HG03354 (cell line): ENCODE measurements around the gene SLC34A1.
A peak's percentile ranks its signal among the peaks of the same experiment; 100 is the strongest.

Experiments used
- ATAC-seq: cut with Tn5 transposase; IDR thresholded peaks from one replicate; pipeline ENCODE4 v1.9.1; 2021; ENCODE audit warnings: mild to moderate bottlenecking; ENCODE audit not compliant: unreplicated experiment, poor library complexity, severe bottlenecking

The SLC34A1 gene

GRCh38 chr5:177426566-177427210, 42.5 kb downstream of the SLC34A1 start, which contains the start of gene GRK6:
Gene GRK6 (plus strand): TSS chr5:177426676. CDS start chr5:177426846, 170 bp downstream.
- peak; percentile 15 for ATAC-seq

- no peak for ATAC-seq
Measured at GRCh38 chr5:177427211-177427822, 43.1 kb downstream of the SLC34A1 start.

GRCh38 chr5:177427919-177428573, 43.8 kb downstream of the SLC34A1 start:
- no peak for ATAC-seq

- no peak for ATAC-seq
Measured at GRCh38 chr5:177428574-177429217, 44.5 kb downstream of the SLC34A1 start.

GRCh38 chr5:177429248-177430040, 45.2 kb downstream of the SLC34A1 start:
- no peak for ATAC-seq

DNA sequence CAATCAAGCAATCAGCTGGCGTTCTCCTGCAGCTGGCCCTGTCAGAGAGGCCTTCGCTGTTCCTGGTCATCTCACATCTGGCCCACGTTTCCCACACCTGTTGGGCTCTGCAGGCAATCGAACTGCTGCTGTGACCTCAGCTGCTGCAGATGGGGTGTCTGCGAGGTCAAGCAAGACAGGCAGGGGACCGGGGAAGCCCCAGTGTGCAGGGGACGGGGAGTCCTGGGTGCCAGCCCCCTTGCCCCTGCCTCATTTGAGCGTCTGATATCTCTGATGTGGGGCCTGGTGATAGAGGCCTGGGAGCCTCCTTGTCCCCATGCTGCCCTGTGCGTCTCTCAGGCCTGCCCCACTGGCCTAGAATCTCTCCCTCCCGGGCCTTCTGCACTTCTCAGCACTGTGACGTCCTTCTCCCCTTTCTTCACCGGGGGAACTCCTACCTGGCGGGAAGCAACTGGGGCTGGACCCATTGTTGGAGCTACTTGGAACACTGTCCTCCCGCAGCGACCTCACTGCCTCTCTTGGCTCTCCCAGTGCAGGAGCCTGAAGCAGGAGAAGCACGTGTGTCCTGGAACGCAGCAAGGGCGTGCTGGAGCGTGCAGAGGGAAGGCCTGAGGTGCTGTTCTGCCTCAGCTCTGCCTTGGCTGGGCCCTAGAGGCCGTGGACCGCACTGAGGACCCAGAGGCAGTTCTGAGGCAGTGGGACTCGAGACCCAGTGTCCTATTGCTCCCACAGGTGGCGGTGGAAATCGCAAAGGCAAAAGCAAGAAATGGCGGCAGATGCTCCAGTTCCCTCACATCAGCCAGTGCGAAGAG, 46.1 kb downstream of the SLC34A1 start:
- ATAC-seq = no peak

DNA sequence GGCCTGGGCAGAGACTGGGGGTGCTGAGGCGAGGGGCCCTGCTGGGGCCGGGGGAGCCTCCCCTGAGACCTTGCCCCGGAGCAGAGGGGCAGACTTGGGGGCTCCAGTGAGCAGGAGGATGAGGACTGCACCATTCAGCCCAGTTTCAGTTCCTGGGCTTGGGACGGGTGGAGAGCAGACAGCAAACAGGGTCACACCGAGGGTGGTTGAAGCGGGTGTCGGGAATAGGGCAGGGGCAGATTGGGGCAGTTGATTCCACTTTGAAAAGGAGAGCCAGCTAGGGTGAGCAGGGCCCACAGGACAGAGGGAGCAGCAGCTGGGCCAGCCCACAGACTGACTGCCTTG, 46.7 kb downstream of the SLC34A1 start:
- no peak for ATAC-seq

DNA sequence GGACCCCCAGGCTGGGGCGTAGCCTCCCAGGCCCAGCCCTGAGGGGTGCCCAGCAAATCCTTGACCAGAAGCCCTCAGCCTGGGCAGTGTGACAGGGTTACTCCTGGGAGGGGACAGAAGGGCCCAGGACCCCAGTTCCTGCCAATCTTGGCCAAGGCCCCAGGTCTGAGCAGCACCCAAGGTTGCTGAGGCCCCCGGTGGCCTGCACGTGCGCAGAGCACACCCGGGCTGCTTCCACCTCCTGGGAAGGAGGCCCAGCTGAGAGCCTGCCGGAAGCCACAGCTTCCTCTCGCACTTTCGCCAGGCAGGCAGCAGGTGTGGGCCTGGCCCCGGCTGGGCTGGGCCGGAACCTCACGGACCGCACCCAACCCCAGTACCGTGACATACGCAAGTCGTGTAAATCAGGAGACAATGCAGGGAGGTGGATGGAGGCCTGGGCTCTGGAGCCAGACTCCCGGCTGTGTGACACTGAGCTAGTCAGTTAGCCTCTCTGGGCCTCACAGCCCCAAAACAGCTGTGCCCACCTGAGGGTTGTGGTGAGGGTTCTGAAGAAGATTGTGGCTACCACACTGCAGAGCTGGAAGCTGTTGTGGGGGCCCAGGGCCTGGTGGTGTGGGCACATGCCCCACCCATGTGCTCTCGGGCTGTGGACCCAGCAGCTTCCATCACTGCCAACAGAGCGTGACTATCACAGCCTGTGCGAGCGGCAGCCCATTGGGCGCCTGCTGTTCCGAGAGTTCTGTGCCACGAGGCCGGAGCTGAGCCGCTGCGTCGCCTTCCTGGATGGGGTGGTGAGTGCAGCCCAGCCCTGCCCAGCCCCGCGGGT, 47.3 kb downstream of the SLC34A1 start:
- ATAC-seq = peak; percentile 54

DNA sequence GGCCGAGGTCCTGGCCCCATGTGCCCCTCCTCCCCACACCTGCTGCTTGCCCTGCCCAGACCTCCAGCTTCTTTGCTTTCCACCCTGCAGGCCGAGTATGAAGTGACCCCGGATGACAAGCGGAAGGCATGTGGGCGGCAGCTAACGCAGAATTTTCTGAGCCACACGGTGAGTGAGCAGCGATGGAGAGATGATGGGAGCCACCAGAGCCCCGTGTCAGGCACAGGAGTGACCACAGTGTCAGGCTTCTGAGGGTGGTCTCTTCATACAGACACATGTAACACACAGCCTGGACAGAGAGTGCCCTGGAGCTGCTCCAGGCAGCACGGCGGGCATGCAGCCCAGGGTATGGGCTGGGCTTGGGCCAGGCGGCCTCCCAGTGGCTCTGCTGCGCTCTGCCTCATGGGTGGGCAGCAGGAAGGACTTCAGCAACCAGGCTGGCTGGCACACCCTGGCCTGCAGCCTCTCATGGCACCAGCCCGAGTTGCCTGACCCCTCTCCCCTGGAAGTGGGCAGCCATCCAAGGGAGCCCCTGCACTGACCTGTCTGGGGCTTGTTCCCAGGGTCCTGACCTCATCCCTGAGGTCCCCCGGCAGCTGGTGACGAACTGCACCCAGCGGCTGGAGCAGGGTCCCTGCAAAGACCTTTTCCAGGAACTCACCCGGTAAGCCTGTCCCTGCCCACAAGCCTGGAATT, 48.1 kb downstream of the SLC34A1 start:
- ATAC-seq = no peak

DNA sequence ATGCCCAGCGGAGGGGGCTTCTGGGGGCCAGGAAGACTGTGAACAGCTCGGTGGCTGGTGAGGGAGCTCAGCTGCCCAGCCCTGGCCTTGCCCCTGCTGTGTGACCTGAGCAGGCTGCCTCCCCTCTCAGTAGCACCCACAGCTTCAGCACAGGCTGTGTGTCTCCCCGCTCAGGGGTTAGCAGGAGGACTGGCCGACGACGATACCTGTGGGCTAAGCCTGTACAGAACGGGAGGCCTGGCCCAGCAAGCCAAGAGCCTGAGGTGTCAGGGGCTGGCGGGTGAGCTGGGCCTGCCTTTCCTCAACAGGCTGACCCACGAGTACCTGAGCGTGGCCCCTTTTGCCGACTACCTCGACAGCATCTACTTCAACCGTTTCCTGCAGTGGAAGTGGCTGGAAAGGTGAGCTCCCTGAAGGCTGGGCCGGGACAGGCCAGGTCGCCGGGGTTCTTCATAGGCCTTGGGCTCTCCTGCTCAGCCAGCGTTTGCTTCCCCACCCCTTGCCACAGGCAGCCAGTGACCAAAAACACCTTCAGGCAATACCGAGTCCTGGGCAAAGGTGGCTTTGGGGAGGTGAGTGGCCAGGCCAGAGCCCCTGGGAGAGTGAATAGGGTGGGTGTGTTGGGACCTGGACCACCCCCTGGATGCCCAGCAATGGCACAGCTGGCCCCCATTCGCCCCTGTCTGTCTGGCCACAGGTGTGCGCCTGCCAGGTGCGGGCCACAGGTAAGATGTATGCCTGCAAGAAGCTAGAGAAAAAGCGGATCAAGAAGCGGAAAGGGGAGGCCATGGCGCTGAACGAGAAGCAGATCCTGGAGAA, 48.8 kb downstream of the SLC34A1 start:
- ATAC-seq = no peak

DNA sequence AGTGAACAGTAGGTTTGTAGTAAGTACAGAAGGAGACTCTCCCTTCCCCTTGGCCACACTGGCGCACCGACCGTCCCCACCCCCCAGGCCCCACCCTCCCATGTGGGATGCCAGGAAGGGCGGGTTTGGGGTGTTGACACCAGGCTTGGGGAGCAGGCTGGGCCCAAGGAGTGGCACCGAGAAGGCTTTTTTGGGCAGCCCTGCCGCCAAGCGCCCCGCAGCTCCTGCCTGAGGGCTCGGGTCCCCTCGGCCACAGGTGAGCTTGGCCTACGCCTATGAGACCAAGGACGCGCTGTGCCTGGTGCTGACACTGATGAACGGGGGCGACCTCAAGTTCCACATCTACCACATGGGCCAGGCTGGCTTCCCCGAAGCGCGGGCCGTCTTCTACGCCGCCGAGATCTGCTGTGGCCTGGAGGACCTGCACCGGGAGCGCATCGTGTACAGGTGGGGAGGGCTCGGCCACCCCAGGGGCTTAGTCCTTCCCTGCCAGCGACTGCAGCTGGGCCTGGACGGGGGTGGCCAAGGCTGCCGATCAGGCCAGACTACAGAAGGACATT, 49.5 kb downstream of the SLC34A1 start:
- no peak for ATAC-seq

GRCh38 chr5:177434437-177434836, 50.2 kb downstream of the SLC34A1 start:
- ATAC-seq = no peak

GRCh38 chr5:177434942-177435738, 50.9 kb downstream of the SLC34A1 start:
- ATAC-seq = no peak

- ATAC-seq = no peak
Measured at GRCh38 chr5:177435847-177436536, 51.8 kb downstream of the SLC34A1 start.

DNA sequence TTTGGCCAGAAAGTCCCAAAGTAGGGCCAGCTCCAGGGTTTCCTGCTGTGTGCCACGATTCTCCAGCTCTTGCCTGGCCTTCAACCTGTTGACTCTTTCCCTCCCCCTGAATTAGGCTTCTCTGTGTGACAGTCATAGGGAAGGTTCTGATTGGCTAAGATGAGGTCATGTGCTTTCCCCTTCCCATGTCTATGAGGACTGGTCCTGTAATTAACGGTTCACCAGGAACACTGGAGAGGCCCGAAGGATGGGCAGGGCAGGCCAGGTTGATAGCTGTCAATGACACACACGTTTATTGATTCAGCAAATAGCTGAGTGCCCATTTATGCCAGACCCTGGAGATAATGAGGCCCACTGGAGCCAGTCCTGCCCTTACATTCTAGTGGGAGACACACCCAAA, 53.4 kb downstream of the SLC34A1 start:
- ATAC-seq = no peak
